Measurements from ENCODE around the gene RBM39. TPM values are rescaled to one million over a fixed set of nuclear protein-coding genes. Genes with fewer than 3 reads are reported as not detected.

Gene RBM39
- total and polyA plus RNA-seq, 8 donors: 98.7 to 426 (median 134) TPM

- peaks cover 55 to 62% (median 58%) of the 10 kb centered on the region in 3 donors for H3K4me1 ChIP-seq
- DNase-seq (no peak), FAIRE-seq (no peak), ATAC-seq (no peak)
- no peaks in the 10 kb centered on the region for H3K27me3 ChIP-seq
- intact Hi-C loops (cut with DNase I): no loop called here
- 32 to 40% methylated on average over 4 of the region's 4 CpGs for WGBS, 2 donors
- TF ChIP-seq, protein P1, sequence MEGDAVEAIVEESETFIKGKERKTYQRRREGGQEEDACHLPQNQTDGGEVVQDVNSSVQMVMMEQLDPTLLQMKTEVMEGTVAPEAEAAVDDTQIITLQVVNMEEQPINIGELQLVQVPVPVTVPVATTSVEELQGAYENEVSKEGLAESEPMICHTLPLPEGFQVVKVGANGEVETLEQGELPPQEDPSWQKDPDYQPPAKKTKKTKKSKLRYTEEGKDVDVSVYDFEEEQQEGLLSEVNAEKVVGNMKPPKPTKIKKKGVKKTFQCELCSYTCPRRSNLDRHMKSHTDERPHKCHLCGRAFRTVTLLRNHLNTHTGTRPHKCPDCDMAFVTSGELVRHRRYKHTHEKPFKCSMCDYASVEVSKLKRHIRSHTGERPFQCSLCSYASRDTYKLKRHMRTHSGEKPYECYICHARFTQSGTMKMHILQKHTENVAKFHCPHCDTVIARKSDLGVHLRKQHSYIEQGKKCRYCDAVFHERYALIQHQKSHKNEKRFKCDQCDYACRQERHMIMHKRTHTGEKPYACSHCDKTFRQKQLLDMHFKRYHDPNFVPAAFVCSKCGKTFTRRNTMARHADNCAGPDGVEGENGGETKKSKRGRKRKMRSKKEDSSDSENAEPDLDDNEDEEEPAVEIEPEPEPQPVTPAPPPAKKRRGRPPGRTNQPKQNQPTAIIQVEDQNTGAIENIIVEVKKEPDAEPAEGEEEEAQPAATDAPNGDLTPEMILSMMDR (IDR thresholded peaks at IDR 0.05): no peak
- peak overlapping the region in 2 of 4 donors; percentile 1 to 72 for H3K4me3 ChIP-seq
- H3K9me3 ChIP-seq: no peaks in the 10 kb centered on the region
- peaks cover 0 to 61% (median 26%) of the 10 kb centered on the region in 3 donors for H3K36me3 ChIP-seq
- no peak overlapping the region for H3K27ac ChIP-seq
Measured at GRCh38 chr20:35738410-35739179, 3.5 kb downstream of the RBM39 start.

GRCh38 chr20:35737865-35738333 lies 4.2 kb downstream of the RBM39 start:
- DNase-seq: no peak
- intact Hi-C loops (cut with DNase I): no loop called here
- ATAC-seq: no peak
- TF ChIP-seq, protein P1 (IDR thresholded peaks at IDR 0.05): no peak
- no peak overlapping the region for H3K4me3 ChIP-seq
- FAIRE-seq: no peak
- H3K4me1 ChIP-seq: peaks cover 49 to 63% (median 56%) of the 10 kb centered on the region in 3 donors
- peaks cover 0 to 61% (median 26%) of the 10 kb centered on the region in 3 donors for H3K36me3 ChIP-seq
- H3K9me3 ChIP-seq: no peaks in the 10 kb centered on the region
- no peak overlapping the region for H3K27ac ChIP-seq
- 92 to 98% methylated on average over 15 of the region's 15 CpGs for WGBS, 2 donors
- no peaks in the 10 kb centered on the region for H3K27me3 ChIP-seq

- Histone ChIP-seq H3K4me3 (peak overlapping the region in 1 of 4 donors; percentile 6), H3K4me1 (peaks cover 57 to 76% (median 64%) of the 10 kb centered on the region in 3 donors), H3K36me3 (peaks cover 0 to 73% (median 33%) of the 10 kb centered on the region in 3 donors), H3K9me3 (no peaks in the 10 kb centered on the region), H3K27me3 (no peaks in the 10 kb centered on the region), H3K27ac (no peak overlapping the region)
- intact Hi-C loops (cut with DNase I): no loop called here
- DNase-seq: no peak
- FAIRE-seq: no peak
- TF ChIP-seq, protein P1 (IDR thresholded peaks at IDR 0.05): no peak
- ATAC-seq: no peak
- 27 to 29% methylated on average over 7 of the region's 7 CpGs for WGBS, 2 donors
Measured at GRCh38 chr20:35735826-35736470, 6.1 kb downstream of the RBM39 start.

DNA sequence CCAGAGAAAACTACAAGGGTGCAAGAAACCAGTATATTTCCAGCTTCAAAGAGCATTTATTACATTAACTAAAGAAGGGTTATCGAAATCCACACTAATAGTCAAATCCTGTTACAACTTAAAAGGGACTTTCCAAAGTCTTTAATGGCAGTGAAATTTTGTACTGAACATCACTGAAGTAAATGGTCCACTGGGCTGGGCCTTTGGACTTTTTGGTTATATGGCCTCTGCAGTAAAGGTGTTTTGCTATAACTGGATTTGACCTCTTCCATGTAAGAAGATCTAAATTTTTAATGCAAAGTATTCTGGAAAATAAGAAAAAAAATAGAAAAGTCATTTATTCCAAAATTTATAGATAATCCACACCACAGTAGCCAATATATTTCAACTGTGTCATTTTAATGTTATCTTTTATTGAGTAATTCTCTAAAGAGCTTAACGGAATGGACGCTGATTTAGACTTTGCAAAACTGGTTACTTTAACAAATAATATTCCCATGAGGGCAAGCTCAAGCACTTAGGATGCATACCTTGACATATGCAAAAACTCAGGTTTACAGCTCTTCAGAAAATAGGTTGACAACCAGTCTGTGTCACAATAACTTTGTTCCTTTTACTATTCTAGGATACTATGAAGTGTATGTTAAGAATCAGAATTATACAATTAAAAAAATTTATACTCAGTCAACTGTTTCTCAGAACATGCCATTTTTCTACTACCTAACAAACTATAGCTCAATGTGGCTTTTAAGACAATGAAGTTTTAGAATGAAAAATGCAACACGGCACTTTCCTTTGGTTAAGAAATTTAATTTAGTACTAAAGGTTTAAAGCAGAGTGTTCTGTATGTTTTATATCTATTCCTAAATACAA lies 7.0 kb downstream of the RBM39 start:
- DNase-seq: no peak
- peak overlapping the region in 1 of 4 donors; percentile 6 for H3K4me3 ChIP-seq
- no peak overlapping the region for H3K27ac ChIP-seq
- 43 to 45% methylated on average over 4 of the region's 4 CpGs for WGBS, 2 donors
- ATAC-seq: no peak
- peaks cover 0 to 81% (median 33%) of the 10 kb centered on the region in 3 donors for H3K36me3 ChIP-seq
- no peaks in the 10 kb centered on the region for H3K27me3 ChIP-seq
- TF ChIP-seq, protein P1 (IDR thresholded peaks at IDR 0.05): no peak
- no peak for FAIRE-seq
- no peaks in the 10 kb centered on the region for H3K9me3 ChIP-seq
- peaks cover 57 to 82% (median 68%) of the 10 kb centered on the region in 3 donors for H3K4me1 ChIP-seq
- intact Hi-C loops (cut with DNase I): no loop called here
